K562 (cell line): ENCODE data around the gene TOR1B. TPM values are rescaled to one million over a fixed set of nuclear protein-coding genes. Genes with fewer than 3 reads are reported as not detected.

ENCODE experiments used
- ATAC-seq: fragments of 200-7000 bp; cut with Tn5 transposase; 3 replicates; pipeline ENCODE4 v1.9.1; 2020; ENCODE audit warnings: moderate library complexity
- BruUV-seq: library from RNA; stranded (reverse); fragments of 400-500 nt; replicated peaks from 2 replicates; lab custom pipeline; 2021; lab: Mats Ljungman, UMichigan
- CTCF ChIA-PET: fragments of 300-600 bp; formaldehyde crosslinking; extraction: SDS; loops from one replicate; lab custom pipeline; 2021; ENCODE audit warnings: low intra/inter-chr PET ratio; lab: Yijun Ruan, JAX
- POLR2A ChIA-PET: fragments of 300-600, 350-650 bp; sonication (Branson Sonifier 250); formaldehyde crosslinking; extraction: SDS; loops from one replicate; lab custom pipeline; 2021; ENCODE audit warnings: antibody characterized with exemption, inconsistent platforms; lab: Yijun Ruan, JAX
- DNase-seq, 4 experiments: peaks; one replicate each; pipeline versions ENCODE4 v3.0.0 to v3.0.0-alpha.2; 2011 to 2018; ENCODE audit warnings: low spot score in 3 of 4, mixed read lengths in 3 of 4; ENCODE audit errors: extremely low read depth in 1 of 4
- FAIRE-seq: peaks from 2 replicates; lab custom pipeline; 2011; peaks lifted over from hg19 to GRCh38; lab: Jason Lieb, UNC
- H2AFZ ChIP-seq: 2 replicates; pipeline ENCODE4 v1.6.0; 2011; ENCODE audit warnings: low read depth, low read length, control low read depth, inconsistent platforms
- H3K27ac ChIP-seq: fragments of 200-600 bp; 3 replicates; pipeline ENCODE4 v1.8.0; 2011; ENCODE audit warnings: low read depth, mild to moderate bottlenecking, control low read depth, inconsistent platforms, low read length, moderate library complexity, mixed read lengths; ENCODE audit errors: extremely low read depth
- H3K27me3 ChIP-seq, 2 experiments: fragments of 300-600 bp in 1 of 2; 2 replicates in 1 of 2; 3 replicates in 1 of 2; pipeline versions ENCODE4 v1.6.0 to v1.8.0; 2011; ENCODE audit warnings: inconsistent platforms in 2 of 2, low read length in 2 of 2, mild to moderate bottlenecking in 1 of 2, mixed read lengths in 1 of 2, moderate library complexity in 1 of 2; ENCODE audit not compliant: control insufficient read depth in 2 of 2, insufficient read depth in 2 of 2
- H3K36me3 ChIP-seq: fragments of 300-600 bp; 3 replicates; pipeline ENCODE4 v1.8.0; 2011; ENCODE audit warnings: mild to moderate bottlenecking, low read length, inconsistent platforms; ENCODE audit not compliant: control insufficient read depth, insufficient read depth
- H3K4me1 ChIP-seq, 2 experiments: fragments of 200-600 bp in 1 of 2; replicated peaks in 1 of 2; 2 replicates in 1 of 2; 3 replicates in 1 of 2; pipeline versions ENCODE4 v1.5.1 to v1.8.0; 2011; ENCODE audit warnings: inconsistent platforms in 2 of 2, low read length in 2 of 2, mild to moderate bottlenecking in 1 of 2, mixed read lengths in 1 of 2, moderate library complexity in 1 of 2; ENCODE audit not compliant: control insufficient read depth in 2 of 2, insufficient read depth in 2 of 2
- H3K4me2 ChIP-seq: 2 replicates; pipeline ENCODE4 v1.6.1; 2011; ENCODE audit warnings: low read length, control low read depth, inconsistent platforms, mixed read lengths; ENCODE audit not compliant: insufficient read depth
- H3K4me3 ChIP-seq: fragments of 200-600 bp; sonication (generic), shearing (Covaris generic); 2 replicates; pipeline ENCODE4 v1.5.1; 2016; ENCODE audit warnings: control low read depth, inconsistent platforms
- H3K79me2 ChIP-seq: fragments of 200-600 bp; 3 replicates; pipeline ENCODE4 v1.8.0; 2011; ENCODE audit warnings: low read length, inconsistent platforms; ENCODE audit not compliant: control insufficient read depth, insufficient read depth
- H3K9ac ChIP-seq, 2 experiments: 2 replicates each; pipeline versions ENCODE4 v1.6.0 to v1.6.1; 2011; ENCODE audit warnings: low read depth in 2 of 2, low read length in 2 of 2, control low read depth in 1 of 2, inconsistent platforms in 1 of 2, mild to moderate bottlenecking in 1 of 2, mixed read lengths in 1 of 2; ENCODE audit not compliant: insufficient read depth in 1 of 2
- H3K9me1 ChIP-seq: one replicate; pipeline ENCODE4 v1.6.0; 2011; ENCODE audit warnings: inconsistent platforms, mild to moderate bottlenecking, low read length, moderate library complexity; ENCODE audit not compliant: control insufficient read depth, insufficient read depth
- H3K9me3 ChIP-seq: replicated peaks from 2 replicates; pipeline ENCODE4 v1.5.1; 2011; ENCODE audit warnings: low read depth, low read length, inconsistent platforms; ENCODE audit not compliant: control insufficient read depth, insufficient read depth
- H4K20me1 ChIP-seq: replicated peaks from 2 replicates; pipeline ENCODE4 v1.6.1; 2011; ENCODE audit warnings: low read length, inconsistent platforms, mixed read lengths; ENCODE audit not compliant: control insufficient read depth, insufficient read depth
- CHCHD3 ChIP-seq: fragments of 250-450 bp; sonication (Bioruptor Pico); IDR thresholded peaks from 2 replicates; pipeline ENCODE4 v2.1.2; 2022; ENCODE audit warnings: mild to moderate bottlenecking
- CREB1 ChIP-seq, 2 experiments: sonication (generic) in 1 of 2; formaldehyde crosslinking in 1 of 2; IDR thresholded peaks; 2 replicates each; pipeline versions ENCODE4 v1.6.1 to v1.8.0; 2012 to 2022; ENCODE audit warnings: inconsistent platforms in 1 of 2, mild to moderate bottlenecking in 1 of 2, missing genetic modification reagents in 1 of 2, moderate library complexity in 1 of 2
- DNMT1 ChIP-seq: fragments of 450-650 bp; IDR thresholded peaks from 2 replicates; pipeline ENCODE4 v1.6.1; 2016; ENCODE audit warnings: antibody characterized with exemption, mild to moderate bottlenecking
- ERF ChIP-seq: fragments of 450-650 bp; formaldehyde crosslinking; IDR thresholded peaks from 2 replicates; pipeline ENCODE4 v1.4.0; 2020; ENCODE audit warnings: mild to moderate bottlenecking, mixed read lengths
- ETS1 ChIP-seq: conservative IDR thresholded peaks from 2 replicates; pipeline ENCODE4 v1.6.1; 2011; ENCODE audit warnings: low read depth, mild to moderate bottlenecking, low read length; ENCODE audit not compliant: control insufficient read depth
- ETV1 ChIP-seq: fragments of 450-650 bp; conservative IDR thresholded peaks from 2 replicates; pipeline ENCODE4 v1.6.1; 2016; ENCODE audit warnings: missing genetic modification characterization, control low read depth, low read depth, missing compliant biosample characterization
- HOMEZ ChIP-seq: fragments of 250-450 bp; sonication (Bioruptor Pico); IDR thresholded peaks from 2 replicates; pipeline ENCODE4 v1.4.0; 2020; ENCODE audit warnings: mild to moderate bottlenecking, moderate library complexity
- NKRF ChIP-seq: fragments of 450-650 bp; IDR thresholded peaks from 2 replicates; pipeline ENCODE4 v1.6.1; 2016; ENCODE audit warnings: borderline replicate concordance
- PHB ChIP-seq: fragments of 250-450 bp; sonication (Bioruptor Pico); IDR thresholded peaks from 2 replicates; pipeline ENCODE4 v1.5.0; 2021
- POLR2A ChIP-seq: fragments of 450-650 bp; conservative IDR thresholded peaks from 2 replicates; pipeline ENCODE4 v1.6.1; 2016
- POLR2B ChIP-seq: fragments of 450-650 bp; IDR thresholded peaks from 2 replicates; pipeline ENCODE4 v1.6.1; 2018; ENCODE audit warnings: low read depth; ENCODE audit not compliant: partially characterized antibody
- SMAD4 ChIP-seq: fragments of 250-450 bp; sonication (Bioruptor Pico); conservative IDR thresholded peaks from 2 replicates; pipeline ENCODE4 v1.8.0; 2021; ENCODE audit warnings: inconsistent platforms, mild to moderate bottlenecking, moderate library complexity
- SRSF3 ChIP-seq: fragments of 200-400 bp; formaldehyde crosslinking; IDR thresholded peaks from 2 replicates; pipeline ENCODE4 v1.6.1; 2016; ENCODE audit warnings: mild to moderate bottlenecking, low read length, moderate library complexity; ENCODE audit not compliant: insufficient read depth
- ZNF583 ChIP-seq: fragments of 250-450 bp; sonication (Bioruptor Pico); IDR thresholded peaks from 2 replicates; pipeline ENCODE4 v1.4.0; 2020
- ZNF696 ChIP-seq: fragments of 250-450 bp; sonication (Bioruptor Pico); conservative IDR thresholded peaks from 2 replicates; pipeline ENCODE4 v1.4.0; 2020; ENCODE audit warnings: mild to moderate bottlenecking, moderate library complexity
- WGBS: fragments of 100-300 bp; shearing (Covaris generic); methylation state at CpG from one replicate; pipeline ENCODE4 v1.1.6; 2016; ENCODE audit warnings: low coverage, mixed read lengths; ENCODE audit not compliant: insufficient coverage; ENCODE audit errors: missing lambda C conversion rate; 5-methylcytosine and 5-hydroxymethylcytosine counted together
- in situ Hi-C: fragments of 300-500 bp; cut with MboI; formaldehyde crosslinking; loops from 4 replicates; pipeline ENCODE4 v1.15.0; 2018; ENCODE audit warnings: inconsistent platforms, mixed read lengths
- intact Hi-C: fragments of 100-400 bp; cut with micrococcal nuclease; formaldehyde crosslinking; loops from 2 replicates; pipeline ENCODE4 v1.14.2; 2022
- polyA plus RNA-seq, 8 experiments: library from polyadenylated mRNA; depleted of rRNA in 4 of 8; stranded (reverse) in 5 of 8; unstranded in 3 of 8; fragments of >200 nt; fragmentation: Nextera tagmentation in 2 of 8; fragmentation: Illumina TruSeq in 1 of 8; extraction: Ambion mirVana in 2 of 8; extraction: Trizol in 1 of 8; gene quantifications; 2 replicates each; pipeline versions ENCODE4 v1.2.1 to v1.2.3, GENCODE V29; 2011 to 2014; ENCODE audit warnings: inconsistent platforms in 1 of 8, missing spikeins in 1 of 8
- total RNA-seq, 7 experiments: library from RNA; depleted of rRNA in 6 of 7; stranded (reverse); fragments of >200 nt in 6 of 7; fragmentation: Illumina TruSeq in 2 of 7; extraction: Trizol in 2 of 7; gene quantifications; 2 replicates each; pipeline versions ENCODE4 v1.2.1 to v1.2.3, GENCODE V29; 2011 to 2021; ENCODE audit warnings: low replicate concordance in 1 of 7

Gene TOR1B
- total and polyA plus RNA-seq, 9 of the 15 experiments (the other 6 are each of a cell fraction or from before 2014, with no cell fraction given) = 4.2 to 36.5 (median 24.6) TPM

- peak overlapping the region; percentile 14; the same call in 1 of the 2 replicates for H2AFZ ChIP-seq
- TSS peak; percentile 49 for BruUV-seq
- H3K27me3 ChIP-seq = no peaks in the 10 kb centered on the region
- DNase-seq = peak; percentile 68 to 81 (median 70)
- no peaks in the 10 kb centered on the region for H3K9me3 ChIP-seq
- peak overlapping the region; percentile 75 for H3K27ac ChIP-seq
- CTCF ChIA-PET = no interaction called here
- H3K4me2 ChIP-seq = peak overlapping the region; percentile 87
- peak overlapping the region; percentile 28 for H3K4me3 ChIP-seq
- peak overlapping the region; percentile 76 to 87 for H3K9ac ChIP-seq
- peak; percentile 38 for ATAC-seq
- 54% methylated on average over 11 of the region's 11 CpGs for WGBS
- H3K9me1 ChIP-seq = no peaks in the 10 kb centered on the region
- peaks cover 56 to 60% of the 10 kb centered on the region in 2 experiments for H3K4me1 ChIP-seq
- peaks cover 48% of the 10 kb centered on the region for H3K79me2 ChIP-seq
- POLR2A ChIA-PET = interaction anchor here (0.6 to 9.4 kb wide), 15 partner anchors 8 to 1526 kb away, joined by 3 to 91 read pairs (median 4); no protein-coding TSS in a partner anchor
- in situ Hi-C loops = no loop called here
- peak; percentile 55 for FAIRE-seq
- intact Hi-C loops = no loop called here
- no peaks in the 10 kb centered on the region for H4K20me1 ChIP-seq
- peaks cover 79% of the 10 kb centered on the region for H3K36me3 ChIP-seq
- TF ChIP-seq POLR2A = peak; percentile 77
- TF ChIP-seq CHCHD3 (CRISPR knock-in tag) = 0 out of 2 replicates have a peak, but pooled peaks have one; percentile 12
- TF ChIP-seq POLR2B = peak; percentile 64
- peak; percentile 51; the same call in 1 of the 2 replicates for TF ChIP-seq NKRF
- 0 out of 2 replicates have a peak, but pooled peaks have one; percentile 46 for TF ChIP-seq ERF (CRISPR knock-in tag)
- peak; percentile 31; the same call in 1 of the 2 replicates for TF ChIP-seq PHB (CRISPR knock-in tag)
- no peak for TF ChIP-seq DNMT1
- TF ChIP-seq ETS1 = 0 out of 2 replicates have a peak, but pooled peaks have one; percentile 14
- TF ChIP-seq HOMEZ = 0 out of 2 replicates have a peak, but pooled peaks have one; percentile 53
- TF ChIP-seq ZNF696 (CRISPR knock-in tag) = 0 out of 2 replicates have a peak, but pooled peaks have one; percentile 52
- TF ChIP-seq SMAD4 (CRISPR knock-in tag) = peak; percentile 48; the same call in 1 of the 2 replicates
- 0 out of 2 replicates have a peak, but pooled peaks have one; percentile 14 for TF ChIP-seq SRSF3
- 0 out of 2 replicates have a peak, but pooled peaks have one; percentile 10 for TF ChIP-seq ETV1
- TF ChIP-seq ZNF583 = peak; percentile 47; the same call in 1 of the 2 replicates
- 0 out of 2 replicates have a peak, but pooled peaks have one; percentile 4 for TF ChIP-seq CREB1 (IDR thresholded peaks at IDR 0.05)
- TF ChIP-seq CREB1 (CRISPR knock-in tag; IDR thresholded peaks at IDR 0.05) = peak; percentile 34; the same call in 1 of the 2 replicates
Observed at GRCh38 chr9:129858167-129858962, 55.4 kb downstream of the TOR1B start.
